Transverse colon (tissue), 4 donors: ENCODE data around the gene XPC. TPM values are rescaled to one million over a fixed set of nuclear protein-coding genes. Genes with fewer than 3 reads are reported as not detected.
A peak's percentile ranks its signal among the peaks of the same experiment; 100 is the strongest.

Source experiments
- DNase-seq: peaks from one replicate; pipeline ENCODE4 v3.0.0-alpha.2; 2019
- H3K27ac ChIP-seq, 4 donors: fragments of 200-600 bp; sonication (generic); 2 replicates each; pipeline ENCODE4 v1.5.1; 2016 to 2018; ENCODE audit warnings: inconsistent platforms in 4 of 4
- H3K27me3 ChIP-seq: fragments of 200-600 bp; sonication (generic); 2 replicates; pipeline ENCODE4 v1.5.1; 2017; ENCODE audit warnings: inconsistent platforms
- H3K36me3 ChIP-seq, 4 donors: fragments of 200-600 bp; sonication (generic); 2 replicates each; pipeline ENCODE4 v1.5.1; 2017 to 2019; ENCODE audit warnings: inconsistent platforms in 4 of 4
- H3K4me1 ChIP-seq, 4 donors: fragments of 200-600 bp; sonication (generic); 2 replicates each; pipeline ENCODE4 v1.5.1; 2017 to 2020; ENCODE audit warnings: inconsistent platforms in 4 of 4
- H3K4me3 ChIP-seq, 4 donors: fragments of 200-600 bp; sonication (generic); 1 replicate in 1 of 4; 2 replicates in 3 of 4; pipeline versions ENCODE4 v1.5.1 to v1.6.1; 2017 to 2019; ENCODE audit warnings: inconsistent platforms in 4 of 4
- H3K9me3 ChIP-seq, 2 donors: fragments of 200-600 bp; sonication (generic); 2 replicates each; pipeline ENCODE4 v1.5.1; 2017 to 2019; ENCODE audit warnings: inconsistent platforms in 2 of 2
- CTCF ChIP-seq, 5 experiments: fragments of 200-600 bp in 3 of 5; fragments of 450-650 bp in 2 of 5; sonication (generic) in 3 of 5; IDR thresholded peaks; 1 replicate in 2 of 5; 2 replicates in 3 of 5; pipeline ENCODE4 v1.5.1; 2016 to 2017; ENCODE audit warnings: antibody characterized with exemption in 5 of 5, inconsistent platforms in 3 of 5, mild to moderate bottlenecking in 2 of 5, moderate library complexity in 1 of 5
- EP300 ChIP-seq: sonication (generic); formaldehyde crosslinking; IDR thresholded peaks from one replicate; pipeline ENCODE4 v1.6.1; 2017; ENCODE audit warnings: antibody characterized with exemption, low read depth
- POLR2A ChIP-seq: fragments of 450-650 bp; IDR thresholded peaks from one replicate; pipeline ENCODE4 v1.6.1; 2016; ENCODE audit warnings: antibody characterized with exemption, mild to moderate bottlenecking, moderate library complexity
- POLR2AphosphoS5 ChIP-seq, 3 donors: sonication (generic); formaldehyde crosslinking; IDR thresholded peaks; one replicate each; pipeline ENCODE4 v1.6.1; 2016; ENCODE audit warnings: antibody characterized with exemption in 3 of 3
- WGBS, 2 donors: methylation state at CpG; one replicate each; pipeline ENCODE4 v1.1.5; 2018; ENCODE audit warnings: low coverage in 1 of 2; 5-methylcytosine and 5-hydroxymethylcytosine counted together
- in situ Hi-C, 4 donors: fragments of 200-750 bp; cut with MboI; loops; one replicate each; pipeline versions ENCODE4 v1.15.0 to v1.15.1; 2017; ENCODE audit warnings: low sequenced_read_pairs in 3 of 4, low pct_ligation_motif_present in 1 of 4, low pct_unique_long_range_greater_than_20kb in 1 of 4
- intact Hi-C: fragments of 100-400 bp; cut with DNase I; formaldehyde crosslinking; loops from one replicate; pipeline ENCODE4 v1.15.1; 2023; ENCODE audit warnings: low total_unique reads
- total RNA-seq, 4 donors: library from RNA; depleted of rRNA; stranded (reverse); fragments of >200 nt; gene quantifications; one replicate each; pipeline ENCODE4 v1.1.0, GENCODE V29; 2016

XPC gene
- total RNA-seq, 4 donors from 2014 or later = 30.7 to 287 (median 46.6) TPM

- in situ Hi-C loops (no loop called here), intact Hi-C loops (no loop called here)
- Histone ChIP-seq H3K9me3 (no peaks in the 10 kb centered on the region), H3K4me3 (no peak overlapping the region), H3K36me3 (peaks cover 0 to 6% (median 0%) of the 10 kb centered on the region in 4 donors), H3K27me3 (no peaks in the 10 kb centered on the region), H3K27ac (peak overlapping the region in 1 of 4 donors; percentile 91), H3K4me1 (peaks cover 3 to 48% (median 28%) of the 10 kb centered on the region in 4 donors)
- DNase-seq = no peak
- TF ChIP-seq EP300 (no peak), POLR2A (no peak), CTCF (IDR thresholded peaks at IDR 0.05) (no peak), POLR2AphosphoS5 (IDR thresholded peaks at IDR 0.05) (no peak)
- 78% methylated on average over 2 of the region's 2 CpGs; no CpG with 5 or more reads in 1 of the 2 donors for WGBS, 2 donors
These were observed 37.3 kb downstream of the XPC start for GRCh38 chr3:14141144-14141543.

GRCh38 chr3:14140668-14141067, 37.7 kb downstream of the XPC start:
- Histone ChIP-seq H3K36me3 (peaks cover 0 to 7% (median 0%) of the 10 kb centered on the region in 4 donors), H3K9me3 (no peaks in the 10 kb centered on the region), H3K4me3 (no peak overlapping the region), H3K4me1 (peaks cover 3 to 43% (median 26%) of the 10 kb centered on the region in 4 donors), H3K27ac (no peak overlapping the region), H3K27me3 (no peaks in the 10 kb centered on the region)
- DNase-seq = no peak
- TF ChIP-seq EP300 (no peak), POLR2AphosphoS5 (IDR thresholded peaks at IDR 0.05) (no peak), CTCF (IDR thresholded peaks at IDR 0.05) (no peak), POLR2A (no peak)
- intact Hi-C loops (no loop called here), in situ Hi-C loops (no loop called here)
- WGBS, 2 donors = 76 to 83% methylated on average over 2 of the region's 2 CpGs

GRCh38 chr3:14139771-14140170, 38.6 kb downstream of the XPC start:
- Histone ChIP-seq H3K4me1 (peaks cover 3 to 34% (median 18%) of the 10 kb centered on the region in 4 donors), H3K36me3 (peaks cover 0 to 13% (median 4%) of the 10 kb centered on the region in 4 donors), H3K27ac (no peak overlapping the region), H3K9me3 (no peaks in the 10 kb centered on the region), H3K27me3 (no peaks in the 10 kb centered on the region), H3K4me3 (no peak overlapping the region)
- intact Hi-C loops (no loop called here), in situ Hi-C loops (no loop called here)
- no peak for TF ChIP-seq EP300
- TF ChIP-seq POLR2A = no peak
- TF ChIP-seq CTCF (IDR thresholded peaks at IDR 0.05) = no peak
- DNase-seq = no peak
- 60 to 96% methylated on average over 1 to 5 of the region's 5 CpGs for WGBS, 2 donors

- WGBS, 2 donors = 91 to 93% methylated on average over 2 to 14 of the region's 14 CpGs
- Histone ChIP-seq H3K36me3 (peaks cover 0 to 20% (median 8%) of the 10 kb centered on the region in 4 donors), H3K27me3 (no peaks in the 10 kb centered on the region), H3K9me3 (no peaks in the 10 kb centered on the region), H3K4me3 (no peak overlapping the region), H3K27ac (no peak overlapping the region), H3K4me1 (peaks cover 3 to 27% (median 13%) of the 10 kb centered on the region in 4 donors)
- in situ Hi-C loops = no loop called here
- no peak for DNase-seq
- intact Hi-C loops = no loop called here
- TF ChIP-seq CTCF (IDR thresholded peaks at IDR 0.05) = no peak
These were observed 39.3 kb downstream of the XPC start for GRCh38 chr3:14138878-14139655.
